GM18907 (cell line): ENCODE data around the gene DUT.

Experiments
- ATAC-seq: cut with Tn5 transposase; IDR thresholded peaks from one replicate; pipeline ENCODE4 v1.9.1; 2021; ENCODE audit warnings: mild to moderate bottlenecking, moderate library complexity; ENCODE audit not compliant: unreplicated experiment

Gene DUT

GRCh38 chr15:48330855-48331795, at the start of gene DUT:
DUT (plus strand) TSS chr15:48331429; CDS start chr15:48331516, 87 bp downstream.
- peak; percentile 87 for ATAC-seq

- no peak for ATAC-seq
Observed at GRCh38 chr15:48281674-48282073, 49.6 kb upstream of the DUT start.

- ATAC-seq: no peak
Observed at GRCh38 chr15:48282216-48282615, 49.0 kb upstream of the DUT start.

- no peak for ATAC-seq
Observed at GRCh38 chr15:48283396-48284145, 47.7 kb upstream of the DUT start.

GRCh38 chr15:48285329-48286214, 45.7 kb upstream of the DUT start:
- ATAC-seq: peak; percentile 76

GRCh38 chr15:48289628-48290027, 41.6 kb upstream of the DUT start:
- ATAC-seq: no peak

- ATAC-seq: no peak
Observed at GRCh38 chr15:48292458-48292857, 38.8 kb upstream of the DUT start.

- ATAC-seq: no peak
Observed at GRCh38 chr15:48297668-48298067, 33.6 kb upstream of the DUT start.

GRCh38 chr15:48298914-48299313, 32.3 kb upstream of the DUT start:
- ATAC-seq: no peak

- no peak for ATAC-seq
Observed at GRCh38 chr15:48300038-48300437, 31.2 kb upstream of the DUT start.

- ATAC-seq: no peak
Observed at GRCh38 chr15:48304398-48304797, 26.8 kb upstream of the DUT start.

GRCh38 chr15:48306639-48307038, 24.6 kb upstream of the DUT start:
- ATAC-seq: no peak

- ATAC-seq: no peak
Observed at GRCh38 chr15:48307586-48307985, 23.6 kb upstream of the DUT start.

- ATAC-seq: no peak
Observed at GRCh38 chr15:48309740-48310139, 21.5 kb upstream of the DUT start.

GRCh38 chr15:48313216-48313615, 18.0 kb upstream of the DUT start:
- ATAC-seq: no peak

- ATAC-seq: no peak
Observed at GRCh38 chr15:48315041-48315440, 16.2 kb upstream of the DUT start.

GRCh38 chr15:48317221-48317620, 14.0 kb upstream of the DUT start:
- ATAC-seq: no peak

- no peak for ATAC-seq
Observed at GRCh38 chr15:48318131-48318530, 13.1 kb upstream of the DUT start.

GRCh38 chr15:48323294-48323693, 7.9 kb upstream of the DUT start:
- no peak for ATAC-seq

- no peak for ATAC-seq
Observed at GRCh38 chr15:48324949-48325348, 6.3 kb upstream of the DUT start.

GRCh38 chr15:48325400-48325799, 5.8 kb upstream of the DUT start:
- ATAC-seq: peak; percentile 45
